Upper lobe of left lung (tissue), 6 donors: Measurements from ENCODE around the gene LCORL. TPM values are rescaled to one million over a fixed set of nuclear protein-coding genes. Genes with fewer than 3 reads are reported as not detected.

Source experiments
- ATAC-seq, 2 donors: fragments of 200-7000 bp; cut with Tn5 transposase; one replicate each; pipeline ENCODE4 v1.9.1; 2022; ENCODE audit warnings: mild to moderate bottlenecking in 2 of 2, moderate library complexity in 2 of 2; ENCODE audit not compliant: low FRiP score in 2 of 2
- DNase-seq, 2 donors: peaks; one replicate each; pipeline ENCODE4 v3.0.0-alpha.2; 2019 to 2020
- H3K27ac ChIP-seq, 4 donors: fragments of 200-600 bp; sonication (generic); one replicate each; pipeline ENCODE4 v1.5.1; 2016 to 2019
- H3K27me3 ChIP-seq, 4 donors: fragments of 200-600 bp; sonication (generic); one replicate each; pipeline ENCODE4 v1.5.1; 2017 to 2019
- H3K36me3 ChIP-seq, 4 donors: fragments of 200-600 bp; sonication (generic); one replicate each; pipeline ENCODE4 v1.5.1; 2016 to 2019
- H3K4me1 ChIP-seq, 4 donors: fragments of 200-600 bp; sonication (generic); one replicate each; pipeline ENCODE4 v1.5.1; 2018 to 2019
- H3K4me3 ChIP-seq, 4 donors: fragments of 200-600 bp; sonication (generic); one replicate each; pipeline ENCODE4 v1.5.1; 2017 to 2019; ENCODE audit warnings: mild to moderate bottlenecking in 2 of 4, moderate library complexity in 1 of 4
- H3K9me3 ChIP-seq, 4 donors: fragments of 200-600 bp; sonication (generic); one replicate each; pipeline ENCODE4 v1.5.1; 2018 to 2019
- EP300 ChIP-seq, 4 donors: sonication (generic); formaldehyde crosslinking; IDR thresholded peaks; one replicate each; pipeline ENCODE4 v1.5.1; 2017; ENCODE audit warnings: antibody characterized with exemption in 4 of 4, control low read depth in 2 of 4
- POLR2A ChIP-seq, 4 donors: fragments of 450-650 bp; IDR thresholded peaks; one replicate each; pipeline ENCODE4 v1.5.1; 2016 to 2017; ENCODE audit warnings: antibody characterized with exemption in 4 of 4, mild to moderate bottlenecking in 2 of 4
- POLR2AphosphoS5 ChIP-seq, 2 donors: sonication (generic); formaldehyde crosslinking; IDR thresholded peaks; one replicate each; pipeline ENCODE4 v1.5.1; 2017; ENCODE audit warnings: antibody characterized with exemption in 2 of 2
- whole genome bisulfite sequencing, 2 donors: methylation state at CpG; one replicate each; pipeline ENCODE4 v1.1.5; 2017 to 2018; 5-methylcytosine and 5-hydroxymethylcytosine counted together
- total RNA-seq, 6 donors: library from RNA; depleted of rRNA in 4 of 6; stranded (reverse); fragments of >200 nt in 4 of 6; gene quantifications; one replicate each; pipeline versions ENCODE4 v1.1.0 to v1.2.1, GENCODE V29; 2016 to 2021
- TF ChIP-seq, protein P1 (sequence below), 6 experiments: fragments of 450-650 bp in 4 of 6; fragments of 200-600 bp in 2 of 6; sonication (generic) in 2 of 6; IDR thresholded peaks; one replicate each; pipeline ENCODE4 v1.5.1; 2016 to 2019; ENCODE audit warnings: antibody characterized with exemption in 6 of 6
- donor health status: DM: no; HTN: no; CAD: no; lungs with moderate emphysema.
- donor health status: DM: no; HTN: yes; CAD: no; lungs with severe emphysema.

The LCORL gene
- total RNA-seq, 6 donors from 2014 or later, result 12.5 to 33.5 (median 19.6) TPM

DNA sequence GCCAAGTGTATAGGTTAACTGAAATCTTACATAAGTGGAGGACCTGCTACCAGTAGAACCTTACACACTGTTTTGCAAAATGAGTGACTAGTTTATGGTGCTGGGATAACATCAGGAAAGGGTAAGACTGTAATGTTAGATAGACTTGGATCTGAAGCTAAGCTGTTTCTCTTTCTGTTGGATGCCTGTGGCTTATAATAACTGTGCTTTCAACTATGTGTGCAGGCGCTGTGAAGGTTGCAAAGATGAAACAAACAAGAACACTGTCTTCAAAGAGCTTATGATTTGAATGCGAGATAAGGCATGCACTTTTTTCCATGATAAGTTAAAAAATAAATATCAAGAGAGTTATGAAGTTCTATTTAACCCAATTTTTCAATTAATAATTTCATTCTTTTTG, 34.5 kb upstream of the LCORL start:
- Histone ChIP-seq H3K4me3 (no peak overlapping the region), H3K36me3 (no peaks in the 10 kb centered on the region), H3K27me3 (no peaks in the 10 kb centered on the region), H3K9me3 (no peaks in the 10 kb centered on the region), H3K4me1 (peaks cover 0 to 8% (median 0%) of the 10 kb centered on the region in 4 donors), H3K27ac (no peak overlapping the region)
- 85% methylated on average over 2 of the region's 2 CpGs for WGBS, 2 donors
- TF ChIP-seq EP300 (IDR thresholded peaks at IDR 0.05) (no peak), POLR2A (IDR thresholded peaks at IDR 0.05) (no peak), POLR2AphosphoS5 (IDR thresholded peaks at IDR 0.05) (no peak)
- TF ChIP-seq, protein P1, sequence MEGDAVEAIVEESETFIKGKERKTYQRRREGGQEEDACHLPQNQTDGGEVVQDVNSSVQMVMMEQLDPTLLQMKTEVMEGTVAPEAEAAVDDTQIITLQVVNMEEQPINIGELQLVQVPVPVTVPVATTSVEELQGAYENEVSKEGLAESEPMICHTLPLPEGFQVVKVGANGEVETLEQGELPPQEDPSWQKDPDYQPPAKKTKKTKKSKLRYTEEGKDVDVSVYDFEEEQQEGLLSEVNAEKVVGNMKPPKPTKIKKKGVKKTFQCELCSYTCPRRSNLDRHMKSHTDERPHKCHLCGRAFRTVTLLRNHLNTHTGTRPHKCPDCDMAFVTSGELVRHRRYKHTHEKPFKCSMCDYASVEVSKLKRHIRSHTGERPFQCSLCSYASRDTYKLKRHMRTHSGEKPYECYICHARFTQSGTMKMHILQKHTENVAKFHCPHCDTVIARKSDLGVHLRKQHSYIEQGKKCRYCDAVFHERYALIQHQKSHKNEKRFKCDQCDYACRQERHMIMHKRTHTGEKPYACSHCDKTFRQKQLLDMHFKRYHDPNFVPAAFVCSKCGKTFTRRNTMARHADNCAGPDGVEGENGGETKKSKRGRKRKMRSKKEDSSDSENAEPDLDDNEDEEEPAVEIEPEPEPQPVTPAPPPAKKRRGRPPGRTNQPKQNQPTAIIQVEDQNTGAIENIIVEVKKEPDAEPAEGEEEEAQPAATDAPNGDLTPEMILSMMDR (IDR thresholded peaks at IDR 0.05), result no peak
- no peak for DNase-seq
- ATAC-seq, result no peak

DNA sequence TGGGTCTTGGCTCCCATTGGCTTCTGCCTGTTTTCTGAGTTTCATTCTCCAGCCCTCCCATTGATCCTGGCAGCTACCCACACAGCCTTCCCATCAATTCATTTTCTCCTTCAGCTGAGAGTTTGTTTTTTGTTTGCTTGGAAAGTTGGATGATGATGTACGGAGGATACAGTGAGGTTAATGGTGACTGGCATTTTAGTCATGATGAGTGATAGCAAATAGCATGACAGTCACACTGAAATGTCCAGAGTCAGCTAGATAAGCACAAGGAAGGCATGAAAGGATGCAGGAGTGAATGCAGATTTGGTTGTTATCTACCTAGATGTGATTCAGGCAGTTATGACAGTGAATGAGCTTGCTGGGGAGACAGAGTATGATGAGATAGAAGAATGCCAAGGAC, 30.6 kb upstream of the LCORL start:
- peaks cover 0 to 2% (median 0%) of the 10 kb centered on the region in 4 donors for H3K4me1 ChIP-seq
- 85 to 94% methylated on average over 1 of the region's 1 CpG for WGBS, 2 donors
- H3K27ac ChIP-seq, result no peak overlapping the region
- H3K4me3 ChIP-seq, result no peak overlapping the region
- TF ChIP-seq POLR2AphosphoS5 (IDR thresholded peaks at IDR 0.05) (no peak), EP300 (IDR thresholded peaks at IDR 0.05) (no peak)
- no peaks in the 10 kb centered on the region for H3K36me3 ChIP-seq
- H3K9me3 ChIP-seq, result no peaks in the 10 kb centered on the region
- DNase-seq (no peak), ATAC-seq (no peak)
- H3K27me3 ChIP-seq, result no peaks in the 10 kb centered on the region

DNA sequence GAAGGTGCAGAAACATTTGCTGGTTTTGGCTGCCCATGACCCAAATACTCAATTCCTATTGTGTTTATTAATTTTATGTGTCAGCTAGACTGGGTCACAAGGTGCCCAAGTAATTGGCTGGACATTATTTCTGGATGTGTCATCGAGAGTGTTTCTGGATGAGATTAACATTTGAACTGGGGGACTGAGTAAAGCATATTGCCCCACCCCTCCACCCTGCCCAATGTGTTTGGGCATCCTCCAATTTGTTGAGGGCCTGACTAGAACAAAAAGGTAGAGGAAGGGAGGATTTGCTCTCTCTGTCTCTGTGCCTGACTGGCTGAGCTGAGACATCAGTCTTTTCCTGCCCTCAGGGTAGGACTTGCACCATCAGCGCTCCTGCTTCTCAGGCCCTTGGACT, 29.7 kb upstream of the LCORL start:
- Histone ChIP-seq H3K4me3 (no peak overlapping the region), H3K4me1 (no peaks in the 10 kb centered on the region), H3K27me3 (no peaks in the 10 kb centered on the region), H3K9me3 (no peaks in the 10 kb centered on the region), H3K27ac (no peak overlapping the region), H3K36me3 (no peaks in the 10 kb centered on the region)
- ATAC-seq, result no peak
- no peak for DNase-seq
- WGBS, 2 donors, result 97 to 98% methylated on average over 2 of the region's 2 CpGs
- TF ChIP-seq, protein P1 (IDR thresholded peaks at IDR 0.05), result no peak
- no peak for TF ChIP-seq POLR2AphosphoS5 (IDR thresholded peaks at IDR 0.05)
- TF ChIP-seq EP300 (IDR thresholded peaks at IDR 0.05), result no peak
- no peak for TF ChIP-seq POLR2A (IDR thresholded peaks at IDR 0.05)

GRCh38 chr4:18050448-18050847, 28.9 kb upstream of the LCORL start:
- H3K27ac ChIP-seq, result no peak overlapping the region
- H3K27me3 ChIP-seq, result no peaks in the 10 kb centered on the region
- 93 to 94% methylated on average over 6 of the region's 6 CpGs for WGBS, 2 donors
- DNase-seq (no peak), ATAC-seq (no peak)
- TF ChIP-seq, protein P1 (IDR thresholded peaks at IDR 0.05), result no peak
- TF ChIP-seq EP300 (IDR thresholded peaks at IDR 0.05) (no peak), POLR2AphosphoS5 (IDR thresholded peaks at IDR 0.05) (no peak), POLR2A (IDR thresholded peaks at IDR 0.05) (no peak)
- no peaks in the 10 kb centered on the region for H3K9me3 ChIP-seq
- no peaks in the 10 kb centered on the region for H3K4me1 ChIP-seq
- no peaks in the 10 kb centered on the region for H3K36me3 ChIP-seq
- no peak overlapping the region for H3K4me3 ChIP-seq

DNA sequence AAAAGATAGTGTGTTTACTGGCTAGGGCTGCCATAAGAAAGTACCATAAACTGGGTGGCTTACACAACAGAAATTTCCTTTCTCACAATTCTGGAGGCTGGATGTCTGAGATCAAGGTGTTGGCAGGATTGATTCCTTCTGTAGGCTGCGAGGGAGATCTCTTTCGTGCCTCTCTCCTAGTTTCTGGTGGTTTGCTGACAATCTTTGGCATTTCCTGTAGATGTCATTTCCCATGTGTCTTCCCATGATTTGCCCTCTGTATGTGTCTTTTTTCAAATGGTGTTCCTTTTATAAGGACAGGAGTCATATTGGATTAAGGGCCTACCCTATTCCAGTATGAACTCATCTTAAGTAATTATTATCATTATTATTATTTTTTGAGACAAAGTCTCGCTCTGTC, 27.9 kb upstream of the LCORL start:
- Histone ChIP-seq H3K9me3 (no peaks in the 10 kb centered on the region), H3K4me3 (no peak overlapping the region), H3K27me3 (no peaks in the 10 kb centered on the region), H3K27ac (no peak overlapping the region), H3K36me3 (no peaks in the 10 kb centered on the region), H3K4me1 (no peaks in the 10 kb centered on the region)
- WGBS, 2 donors, result 63 to 73% methylated on average over 3 of the region's 3 CpGs
- ATAC-seq (no peak), DNase-seq (no peak)
- TF ChIP-seq POLR2AphosphoS5 (IDR thresholded peaks at IDR 0.05), result no peak
- no peak for TF ChIP-seq EP300 (IDR thresholded peaks at IDR 0.05)
- TF ChIP-seq POLR2A (IDR thresholded peaks at IDR 0.05), result no peak
- TF ChIP-seq, protein P1 (IDR thresholded peaks at IDR 0.05), result no peak
